COLO829 (cell line): ENCODE data around the gene LAMB1.
"Not testable (repeated sequence)": the region's sequence is repeated elsewhere in the genome, so short reads cannot be mapped to it uniquely, and the experiment has no call there.

Source experiments
- DNase-seq: peaks from one replicate; pipeline ENCODE4 v3.0.0; 2012; ENCODE audit warnings: low spot score

The LAMB1 gene

GRCh38 chr7:107971613-107972012 lies 31.3 kb downstream of the LAMB1 start:
- no peak for DNase-seq

- no peak for DNase-seq
These were observed 31.9 kb downstream of the LAMB1 start for GRCh38 chr7:107971100-107971499.

GRCh38 chr7:107969856-107970255 lies 33.1 kb downstream of the LAMB1 start:
- DNase-seq: no peak

GRCh38 chr7:107968449-107968848 lies 34.5 kb downstream of the LAMB1 start:
- DNase-seq: no peak

- DNase-seq: no peak
These were observed 35.5 kb downstream of the LAMB1 start for GRCh38 chr7:107967420-107967819.

GRCh38 chr7:107966711-107967110 lies 36.2 kb downstream of the LAMB1 start:
- no peak for DNase-seq

GRCh38 chr7:107964510-107964909 lies 38.5 kb downstream of the LAMB1 start:
- no peak for DNase-seq

- DNase-seq: no peak
These were observed 40.1 kb downstream of the LAMB1 start for GRCh38 chr7:107962817-107963216.

- DNase-seq: no peak
These were observed 41.6 kb downstream of the LAMB1 start for GRCh38 chr7:107961405-107961804.

- DNase-seq: no peak
These were observed 42.7 kb downstream of the LAMB1 start for GRCh38 chr7:107960272-107960671.

GRCh38 chr7:107959527-107959898 lies 43.4 kb downstream of the LAMB1 start:
- DNase-seq: no peak

GRCh38 chr7:107958764-107959526 lies 44.0 kb downstream of the LAMB1 start:
- no peak for DNase-seq

- no peak for DNase-seq
These were observed 45.5 kb downstream of the LAMB1 start for GRCh38 chr7:107957436-107957835.

- not testable (repeated sequence) for DNase-seq
These were observed 46.0 kb downstream of the LAMB1 start for GRCh38 chr7:107956950-107957349.

GRCh38 chr7:107955394-107955793 lies 47.6 kb downstream of the LAMB1 start:
- DNase-seq: no peak

GRCh38 chr7:107953924-107954303 lies 49.0 kb downstream of the LAMB1 start:
- no peak for DNase-seq

GRCh38 chr7:107953265-107953923 lies 49.6 kb downstream of the LAMB1 start:
- DNase-seq: no peak

GRCh38 chr7:107951896-107952295 lies 51.1 kb downstream of the LAMB1 start:
- no peak for DNase-seq

GRCh38 chr7:107951172-107951787 lies 51.7 kb downstream of the LAMB1 start:
- DNase-seq: no peak

- DNase-seq: no peak
These were observed 53.5 kb downstream of the LAMB1 start for GRCh38 chr7:107949443-107949935.

GRCh38 chr7:107948645-107949442 lies 54.1 kb downstream of the LAMB1 start:
- peak; percentile 97 for DNase-seq

- peak; percentile 97 for DNase-seq
These were observed 56.1 kb downstream of the LAMB1 start for GRCh38 chr7:107946881-107947280.
